Measurements from ENCODE around the gene TGFB1. TPM values are rescaled to one million over a fixed set of nuclear protein-coding genes. Genes with fewer than 3 reads are reported as not detected.
A peak's percentile ranks its signal among the peaks of the same experiment; 100 is the strongest.

Gene TGFB1
- total RNA-seq, 1 experiment from 2014 or later: 30.1 TPM

- DNase-seq: no peak
- no peaks in the 10 kb centered on the region for H3K9me3 Mint-ChIP-seq
- no peak overlapping the region for H3T11ph ChIP-seq (ENCODE audit: low read length)
- peaks cover 12% of the 10 kb centered on the region; the same call in 1 of the 2 replicates for H3K4me1 ChIP-seq (ENCODE audit: insufficient read depth, low read length)
- no peak overlapping the region for H4K5ac ChIP-seq (ENCODE audit: insufficient read length, low read depth, low read length)
- peak overlapping the region; percentile 38 to 91 (median 78); a peak in 4 of 7 replicates for H3K27ac Mint-ChIP-seq
- H3K79me1 ChIP-seq (ENCODE audit: insufficient read depth, low read depth, low read length, poor library complexity, severe bottlenecking): no peaks in the 10 kb centered on the region
- H2AK5ac ChIP-seq (ENCODE audit: insufficient read length, low read length): no peak overlapping the region
- peaks cover 8 to 50% (median 40%) of the 10 kb centered on the region in 3 experiments for H3K36me3 Mint-ChIP-seq (ENCODE audit: insufficient read depth in 1 of 3, low read depth in 3 of 3)
- peaks cover 1% of the 10 kb centered on the region; the same call in 1 of the 2 replicates for H3K27me3 Mint-ChIP-seq (ENCODE audit: low read depth)
- no CpG with 5 or more reads among the region's 11 CpGs for WGBS (ENCODE audit: extremely low coverage, insufficient read length, low lambda C conversion rate)
- H3K4ac ChIP-seq (ENCODE audit: low read depth, low read length): no peak overlapping the region
- H4K91ac ChIP-seq (ENCODE audit: insufficient read length, low read depth, low read length): no peak overlapping the region
- peaks cover 43 to 46% of the 10 kb centered on the region in 2 experiments for H3K4me1 Mint-ChIP-seq
- H3K9me3 ChIP-seq (ENCODE audit: control insufficient read depth, low read depth, low read length): no peaks in the 10 kb centered on the region
- H2AFZ ChIP-seq (ENCODE audit: low read length): no peak overlapping the region
- H3K79me2 ChIP-seq (ENCODE audit: insufficient read depth, low read length): no peaks in the 10 kb centered on the region
- no peak for TF ChIP-seq CTCF (conservative IDR thresholded peaks at IDR 0.05)
- no peak overlapping the region for H3K56ac ChIP-seq (ENCODE audit: insufficient read length, low read depth, low read length)
- no peak overlapping the region for H2BK20ac ChIP-seq (ENCODE audit: low read depth, low read length, poor library complexity, severe bottlenecking)
- H4K20me1 ChIP-seq (ENCODE audit: control insufficient read depth, insufficient read depth, insufficient read length): no peaks in the 10 kb centered on the region
- no peaks in the 10 kb centered on the region for H3K27me3 ChIP-seq (ENCODE audit: insufficient read depth, low read length)
- H3K27ac ChIP-seq (ENCODE audit: insufficient read length, low read depth, low read length): no peak overlapping the region
- H3K23ac ChIP-seq (ENCODE audit: insufficient read length, low read depth, low read length): no peak overlapping the region
- H3K18ac ChIP-seq (ENCODE audit: insufficient read length, low read depth, low read length): no peak overlapping the region
- H2BK5ac ChIP-seq (ENCODE audit: insufficient read length, low read length): no peak overlapping the region
- H2BK120ac ChIP-seq (ENCODE audit: low read depth, low read length, poor library complexity, severe bottlenecking): no peak overlapping the region
- no peak overlapping the region for H2BK12ac ChIP-seq (ENCODE audit: insufficient read length, low read depth, low read length)
- peaks cover 14% of the 10 kb centered on the region for H3K23me2 ChIP-seq (ENCODE audit: insufficient read length, low read depth, low read length, poor library complexity, severe bottlenecking)
- no peak overlapping the region for H3K9ac ChIP-seq (ENCODE audit: extremely low read depth, insufficient read length, low read length)
- H2BK15ac ChIP-seq (ENCODE audit: low read depth, low read length): no peak overlapping the region
- H3K4me3 Mint-ChIP-seq: no peak overlapping the region; a peak in 1 of 5 replicates
- no peak overlapping the region for H3K4me2 ChIP-seq (ENCODE audit: insufficient read depth, insufficient read length, low read length)
- H3K14ac ChIP-seq (ENCODE audit: insufficient read depth, low read length): no peak overlapping the region
- H4K8ac ChIP-seq (replicated peaks; ENCODE audit: insufficient read length, low read depth, low read length): no peak overlapping the region
Observed at GRCh38 chr19:41322451-41322850, 31.3 kb downstream of the TGFB1 start.

Measured in H9 (cell line).